Measurements from ENCODE around the gene SCN5A.

Gene SCN5A

DNA sequence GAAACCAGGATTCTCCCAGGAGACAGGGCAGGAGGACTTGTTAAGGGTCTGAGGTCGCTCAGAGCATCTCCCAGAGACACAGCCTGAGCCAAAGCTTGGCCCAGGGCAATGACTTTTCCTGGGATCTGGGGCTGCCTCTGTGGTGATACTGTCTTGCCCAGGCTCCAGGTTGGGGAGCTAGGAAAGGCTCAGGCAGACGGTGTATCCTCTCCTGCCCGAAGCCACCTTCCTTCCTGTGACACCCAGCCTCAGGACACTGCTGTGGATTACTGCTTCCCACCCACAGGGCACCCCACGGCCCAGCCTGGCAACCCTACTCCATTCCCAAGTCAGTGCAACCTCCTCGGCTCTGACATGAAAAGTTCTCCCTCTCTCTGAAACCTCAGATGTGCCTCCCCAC lies 31.9 kb downstream of the SCN5A start:
- no peak for ATAC-seq
- Mint-ChIP-seq H3K9me3 (no peaks in the 10 kb centered on the region), H3K4me1 (no peaks in the 10 kb centered on the region), H3K27ac (no peak overlapping the region), H3K4me3 (no peak overlapping the region), H3K36me3 (no peaks in the 10 kb centered on the region)
- DNase-seq (ENCODE audit: low spot score in 2 of 2), result no peak

DNA sequence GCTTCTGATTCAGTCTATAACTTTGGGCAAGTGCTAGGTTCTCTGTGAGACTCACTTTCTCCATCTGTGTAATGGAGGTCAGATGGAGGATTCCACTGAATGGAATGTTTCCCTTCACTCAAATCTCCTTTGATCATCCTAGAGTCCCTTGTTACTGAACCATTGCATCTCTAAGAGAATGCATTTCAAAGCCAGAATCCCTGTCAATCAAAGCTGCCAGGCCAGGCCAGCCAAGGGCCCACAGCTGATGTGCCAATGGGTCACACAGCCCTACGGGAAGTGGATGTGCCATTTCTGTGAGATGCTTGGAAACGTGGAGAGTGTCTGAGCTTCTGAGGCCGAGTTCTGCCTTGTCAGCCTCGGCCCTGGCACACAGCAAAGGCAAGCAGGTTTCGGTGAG lies 32.4 kb downstream of the SCN5A start:
- H3K9me3 Mint-ChIP-seq, result no peaks in the 10 kb centered on the region
- ATAC-seq, result no peak

GRCh38 chr3:38616658-38617057 lies 32.8 kb downstream of the SCN5A start:
- Mint-ChIP-seq H3K27ac (no peak overlapping the region), H3K4me3 (no peak overlapping the region), H3K4me1 (no peaks in the 10 kb centered on the region), H3K9me3 (no peaks in the 10 kb centered on the region), H3K36me3 (no peaks in the 10 kb centered on the region)
- no peak for ATAC-seq
- DNase-seq (ENCODE audit: low spot score in 2 of 2), result no peak

More for the DNA sequence above, 32.4 kb downstream of the SCN5A start:
- no peak for DNase-seq (ENCODE audit: low spot score in 2 of 2)
- no peaks in the 10 kb centered on the region for H3K4me1 Mint-ChIP-seq
- H3K36me3 Mint-ChIP-seq, result no peaks in the 10 kb centered on the region
- H3K4me3 Mint-ChIP-seq, result no peak overlapping the region
- H3K27ac Mint-ChIP-seq, result no peak overlapping the region

- H3K27ac Mint-ChIP-seq, result peak overlapping the region; percentile 8
- no peaks in the 10 kb centered on the region for H3K4me1 Mint-ChIP-seq
- DNase-seq (ENCODE audit: low spot score in 2 of 2) (no peak), ATAC-seq (no peak)
- H3K4me3 Mint-ChIP-seq, result no peak overlapping the region
- no peaks in the 10 kb centered on the region for H3K9me3 Mint-ChIP-seq
- no peaks in the 10 kb centered on the region for H3K36me3 Mint-ChIP-seq
Measured at GRCh38 chr3:38616111-38616510, 33.4 kb downstream of the SCN5A start.

- DNase-seq (ENCODE audit: low spot score in 2 of 2) (no peak), ATAC-seq (no peak)
- Mint-ChIP-seq H3K9me3 (no peaks in the 10 kb centered on the region), H3K36me3 (no peaks in the 10 kb centered on the region), H3K4me3 (no peak overlapping the region), H3K27ac (no peak overlapping the region), H3K4me1 (no peaks in the 10 kb centered on the region)
Measured at GRCh38 chr3:38614651-38615352, 34.7 kb downstream of the SCN5A start.

DNA sequence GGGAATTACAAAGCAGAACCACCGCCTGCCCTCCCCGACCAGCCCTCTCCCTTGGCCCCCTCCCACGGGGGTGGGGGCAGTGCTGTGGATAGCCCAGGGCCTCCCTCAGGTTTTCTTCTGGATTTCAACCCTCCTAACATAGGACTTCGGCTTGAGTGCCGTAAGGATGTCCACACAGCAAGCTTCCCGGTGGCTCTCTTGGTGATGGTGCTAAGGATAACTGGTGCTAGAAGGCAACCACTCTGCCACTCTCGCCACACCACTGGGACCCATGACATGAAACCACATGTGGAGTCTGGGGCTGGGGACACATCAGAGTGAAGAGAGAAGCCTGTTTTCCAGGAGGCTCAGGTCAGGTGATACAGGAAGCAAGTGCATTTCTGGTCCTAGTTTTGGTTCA lies 35.4 kb downstream of the SCN5A start:
- Mint-ChIP-seq H3K9me3 (no peaks in the 10 kb centered on the region), H3K4me3 (no peak overlapping the region), H3K27ac (no peak overlapping the region), H3K36me3 (no peaks in the 10 kb centered on the region), H3K4me1 (no peaks in the 10 kb centered on the region)
- no peak for DNase-seq (ENCODE audit: low spot score in 2 of 2)
- no peak for ATAC-seq

- H3K4me3 Mint-ChIP-seq, result no peak overlapping the region
- H3K9me3 Mint-ChIP-seq, result no peaks in the 10 kb centered on the region
- DNase-seq (ENCODE audit: low spot score in 2 of 2), result no peak
- no peak for ATAC-seq
- H3K27ac Mint-ChIP-seq, result no peak overlapping the region
- H3K4me1 Mint-ChIP-seq, result no peaks in the 10 kb centered on the region
- no peaks in the 10 kb centered on the region for H3K36me3 Mint-ChIP-seq
Measured at GRCh38 chr3:38613426-38613825, 36.1 kb downstream of the SCN5A start.

- no peak overlapping the region for H3K4me3 Mint-ChIP-seq
- ATAC-seq, result no peak
- no peaks in the 10 kb centered on the region for H3K9me3 Mint-ChIP-seq
- DNase-seq (ENCODE audit: low spot score in 2 of 2), result no peak
- H3K36me3 Mint-ChIP-seq, result no peaks in the 10 kb centered on the region
- no peak overlapping the region for H3K27ac Mint-ChIP-seq
- no peaks in the 10 kb centered on the region for H3K4me1 Mint-ChIP-seq
Measured at GRCh38 chr3:38611866-38612265, 37.6 kb downstream of the SCN5A start.

DNA sequence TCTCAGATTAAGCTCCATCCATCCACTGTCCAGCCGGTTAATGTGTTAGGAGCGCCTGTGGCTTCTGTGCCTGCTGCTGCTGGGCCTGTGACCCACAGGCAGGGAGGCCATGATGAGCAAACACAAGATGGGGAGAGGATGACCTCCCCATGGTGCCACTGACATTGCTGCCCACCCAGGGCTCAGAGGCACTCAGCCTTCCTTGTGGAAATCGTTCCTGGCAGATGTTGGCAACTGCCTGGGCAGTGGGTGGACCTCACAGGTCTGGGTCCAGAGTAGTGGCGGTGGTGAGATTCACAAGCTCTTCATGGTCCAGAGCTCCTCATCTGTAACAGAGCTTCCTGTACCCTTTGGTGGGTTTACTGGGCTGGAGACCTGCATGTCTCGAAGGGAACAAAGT lies 38.6 kb downstream of the SCN5A start:
- no peaks in the 10 kb centered on the region for H3K9me3 Mint-ChIP-seq
- no peaks in the 10 kb centered on the region for H3K36me3 Mint-ChIP-seq
- no peaks in the 10 kb centered on the region for H3K4me1 Mint-ChIP-seq

GRCh38 chr3:38610436-38610835 lies 39.1 kb downstream of the SCN5A start:
- no peak for DNase-seq (ENCODE audit: low spot score in 2 of 2)
- Mint-ChIP-seq H3K36me3 (no peaks in the 10 kb centered on the region), H3K4me1 (no peaks in the 10 kb centered on the region), H3K4me3 (no peak overlapping the region), H3K27ac (no peak overlapping the region), H3K9me3 (no peaks in the 10 kb centered on the region)
- no peak for ATAC-seq

More for the DNA sequence above, 38.6 kb downstream of the SCN5A start:
- ATAC-seq (no peak), DNase-seq (ENCODE audit: low spot score in 2 of 2) (no peak)
- no peak overlapping the region for H3K4me3 Mint-ChIP-seq
- no peak overlapping the region for H3K27ac Mint-ChIP-seq

DNA sequence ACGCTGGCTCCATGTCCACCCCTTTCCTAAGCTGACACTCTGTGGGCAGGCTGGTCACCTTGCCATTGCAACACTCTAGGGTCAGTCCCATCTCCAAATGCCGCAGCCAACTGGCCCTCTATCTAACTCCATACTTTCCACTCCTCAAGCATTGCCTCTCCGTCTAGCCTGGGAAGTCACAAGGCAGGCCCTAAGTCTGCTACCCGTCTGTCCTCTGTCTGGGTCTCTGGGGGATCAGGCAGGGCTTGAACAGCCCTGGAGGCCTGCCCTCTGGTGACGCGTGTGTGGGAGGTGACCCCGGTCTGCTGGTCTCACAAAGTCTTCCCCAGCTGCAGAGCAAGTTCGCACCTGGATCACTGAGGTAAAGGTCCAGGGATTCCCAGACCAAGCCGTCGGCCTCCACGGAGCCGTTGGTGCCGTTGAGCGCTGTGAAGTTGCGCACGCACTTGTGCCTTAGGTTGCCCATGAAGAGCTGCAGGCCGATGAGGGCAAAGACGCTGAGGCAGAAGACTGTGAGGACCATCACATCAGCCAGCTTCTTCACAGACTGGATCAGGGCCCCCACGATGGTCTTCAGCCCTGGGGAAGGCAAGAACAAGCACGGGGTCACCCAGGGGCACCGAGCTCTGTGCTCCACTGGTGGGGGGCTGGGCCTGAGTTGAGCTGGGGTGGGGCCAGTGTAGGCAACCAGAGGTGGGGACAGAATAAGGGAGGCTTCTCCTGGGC lies 39.9 kb downstream of the SCN5A start:
- H3K4me1 Mint-ChIP-seq, result no peaks in the 10 kb centered on the region
- ATAC-seq, result no peak
- H3K27ac Mint-ChIP-seq, result no peak overlapping the region
- no peak for DNase-seq (ENCODE audit: low spot score in 2 of 2)
- H3K4me3 Mint-ChIP-seq, result no peak overlapping the region
- no peaks in the 10 kb centered on the region for H3K36me3 Mint-ChIP-seq
- H3K9me3 Mint-ChIP-seq, result no peaks in the 10 kb centered on the region

- H3K9me3 Mint-ChIP-seq, result no peaks in the 10 kb centered on the region
- H3K4me1 Mint-ChIP-seq, result no peaks in the 10 kb centered on the region
- no peaks in the 10 kb centered on the region for H3K36me3 Mint-ChIP-seq
- H3K27ac Mint-ChIP-seq, result no peak overlapping the region
- ATAC-seq (no peak), DNase-seq (ENCODE audit: low spot score in 2 of 2) (no peak)
- H3K4me3 Mint-ChIP-seq, result no peak overlapping the region
Measured at GRCh38 chr3:38608961-38609360, 40.5 kb downstream of the SCN5A start.

DNA sequence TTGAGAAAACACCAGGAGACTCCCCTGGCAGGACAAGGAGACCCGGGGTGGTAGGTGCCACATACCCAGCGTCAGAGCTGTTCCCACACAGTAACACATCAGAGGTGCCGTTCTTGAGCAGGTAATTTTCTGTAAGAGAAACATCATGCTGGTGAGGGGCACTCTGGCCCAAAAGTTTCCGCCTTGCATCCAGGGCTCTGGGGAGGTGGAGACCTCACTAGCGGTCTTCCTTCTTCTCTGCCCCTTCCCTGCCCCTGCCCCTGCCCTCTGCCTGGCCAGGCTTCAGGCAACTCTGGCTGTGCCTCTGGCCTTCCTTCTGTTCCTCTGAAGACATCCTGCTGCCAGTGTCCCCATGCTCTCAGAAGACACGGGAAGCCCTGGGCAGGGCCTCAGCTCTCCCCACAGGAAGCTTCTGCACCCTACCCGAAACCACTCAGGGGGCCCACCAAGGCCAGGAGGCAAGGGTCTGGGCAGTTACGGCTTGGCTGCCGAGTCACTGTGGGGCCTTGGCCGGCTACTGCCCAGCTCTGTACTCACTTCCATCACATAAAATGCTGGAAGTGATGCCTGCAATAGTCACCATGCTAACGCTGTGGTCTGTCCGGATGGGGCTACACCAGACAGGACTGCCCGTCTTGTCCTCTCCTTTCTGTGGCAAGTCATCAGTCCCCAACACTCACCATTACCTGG lies 41.3 kb downstream of the SCN5A start:
- H3K27ac Mint-ChIP-seq, result no peak overlapping the region
- DNase-seq (ENCODE audit: low spot score in 2 of 2) (no peak), ATAC-seq (no peak)
- H3K4me3 Mint-ChIP-seq, result no peak overlapping the region
- no peaks in the 10 kb centered on the region for H3K36me3 Mint-ChIP-seq
- no peaks in the 10 kb centered on the region for H3K4me1 Mint-ChIP-seq
- H3K9me3 Mint-ChIP-seq, result no peaks in the 10 kb centered on the region

DNA sequence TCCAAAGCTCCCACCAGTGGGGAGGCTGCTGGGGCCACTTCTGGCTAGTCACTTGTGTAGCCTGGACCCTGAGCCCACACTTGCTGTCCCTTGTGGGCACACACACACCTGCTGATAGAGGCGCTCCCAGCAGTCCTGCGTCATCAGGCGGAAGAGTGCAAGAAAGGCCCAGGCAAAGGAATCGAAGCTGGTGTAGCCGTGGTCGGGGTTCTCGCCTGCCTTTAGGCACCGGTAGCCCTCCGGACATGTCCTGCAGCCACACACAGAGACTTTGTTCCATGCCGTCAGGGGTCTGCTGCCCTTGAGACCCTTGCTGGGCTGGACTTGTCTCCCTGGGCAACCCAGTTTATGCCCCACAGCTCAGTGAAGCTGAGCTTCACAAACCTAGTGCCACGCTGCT lies 42.9 kb downstream of the SCN5A start:
- no peak for DNase-seq (ENCODE audit: low spot score in 2 of 2)
- Mint-ChIP-seq H3K4me3 (no peak overlapping the region), H3K27ac (no peak overlapping the region), H3K4me1 (no peaks in the 10 kb centered on the region), H3K9me3 (no peaks in the 10 kb centered on the region), H3K36me3 (no peaks in the 10 kb centered on the region)
- ATAC-seq, result no peak

GRCh38 chr3:38605981-38606380 lies 43.5 kb downstream of the SCN5A start:
- DNase-seq (ENCODE audit: low spot score in 2 of 2) (no peak), ATAC-seq (no peak)
- H3K4me1 Mint-ChIP-seq, result no peaks in the 10 kb centered on the region
- H3K9me3 Mint-ChIP-seq, result no peaks in the 10 kb centered on the region
- H3K27ac Mint-ChIP-seq, result no peak overlapping the region
- no peaks in the 10 kb centered on the region for H3K36me3 Mint-ChIP-seq
- H3K4me3 Mint-ChIP-seq, result no peak overlapping the region

DNA sequence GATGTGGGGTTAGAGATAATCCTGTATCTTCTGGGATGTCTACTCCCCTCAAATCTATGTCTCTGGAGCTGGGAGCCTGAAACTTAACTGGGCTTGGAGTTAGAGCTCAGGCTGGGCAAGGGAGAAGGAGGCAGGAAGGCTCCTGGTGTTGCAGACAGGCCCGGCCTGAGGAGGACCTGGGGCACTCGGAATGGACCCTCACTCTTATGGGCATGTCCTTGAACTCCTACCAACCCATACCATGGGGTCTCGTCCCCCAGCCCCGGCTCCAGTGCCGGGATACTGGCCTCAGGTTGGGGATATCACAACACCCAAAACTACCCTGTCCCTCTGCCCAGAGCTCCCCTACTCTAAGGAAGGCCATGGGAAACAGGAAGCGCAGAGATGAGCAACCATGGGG lies 45.2 kb downstream of the SCN5A start:
- Mint-ChIP-seq H3K27ac (no peak overlapping the region), H3K36me3 (no peaks in the 10 kb centered on the region), H3K9me3 (no peaks in the 10 kb centered on the region), H3K4me3 (no peak overlapping the region), H3K4me1 (no peaks in the 10 kb centered on the region)
- DNase-seq (ENCODE audit: low spot score in 2 of 2), result no peak
- ATAC-seq, result no peak

All from stimulated activated effector memory CD8-positive, alpha-beta T cell treated with anti-CD3 and anti-CD28 coated beads, Interleukin-12 subunit alpha, Interleukin-12 subunit beta, amount 100 ng/mL, for 72 hours (primary cell).